ENCODE measurements around the gene EPOP.
A peak's percentile ranks its signal among the peaks of the same experiment; 100 is the strongest.
"Not testable (repeated sequence)": the region's sequence is repeated elsewhere in the genome, so short reads cannot be mapped to it uniquely, and the experiment has no call there.

EPOP gene

DNA sequence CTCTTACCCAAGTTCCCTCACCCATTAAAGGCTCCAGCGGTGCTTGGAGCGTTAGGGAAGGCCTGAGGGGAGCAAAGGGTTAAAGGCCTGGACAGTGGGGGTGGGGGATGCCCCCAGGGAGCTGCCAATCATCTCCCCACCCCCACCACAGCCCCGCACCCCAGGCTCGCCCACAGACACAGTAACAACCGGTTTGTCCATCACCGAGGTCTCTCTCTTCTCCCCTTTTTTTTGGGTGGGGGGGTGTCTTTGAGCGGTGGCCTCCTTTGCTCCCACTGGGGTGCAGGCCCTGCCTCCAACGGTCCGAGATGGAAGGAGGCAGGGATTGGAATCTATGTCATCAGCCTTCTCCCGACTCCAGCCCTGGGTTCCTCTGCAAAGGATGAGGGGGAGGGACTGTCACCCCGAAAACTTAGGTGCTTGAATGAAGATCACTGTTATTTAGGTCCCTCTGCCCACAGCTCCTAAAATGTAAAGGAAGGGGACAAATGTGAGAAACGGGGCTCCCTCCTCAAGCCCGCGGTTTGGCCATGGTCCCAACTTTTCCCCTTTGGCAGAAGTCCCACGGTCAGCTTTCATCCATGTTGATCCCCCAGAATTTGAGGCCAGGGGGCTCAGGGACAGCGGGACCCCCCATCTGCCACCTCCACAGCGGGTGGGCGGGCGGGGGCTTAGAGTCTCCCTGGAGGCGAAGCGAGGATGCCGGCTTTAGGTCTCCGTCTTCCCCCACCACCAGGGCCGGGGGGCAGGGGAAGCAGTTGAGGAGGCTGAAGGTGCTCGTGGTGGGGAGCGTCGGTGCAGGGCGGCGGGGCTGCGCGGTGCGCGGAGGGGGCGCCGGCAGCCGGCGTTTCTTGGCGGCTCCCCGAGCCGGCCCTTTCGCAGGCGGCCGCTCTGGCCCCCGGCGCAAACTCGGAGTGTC is 1.7 kb downstream of the EPOP start:
- no peak for DNase-seq

DNA sequence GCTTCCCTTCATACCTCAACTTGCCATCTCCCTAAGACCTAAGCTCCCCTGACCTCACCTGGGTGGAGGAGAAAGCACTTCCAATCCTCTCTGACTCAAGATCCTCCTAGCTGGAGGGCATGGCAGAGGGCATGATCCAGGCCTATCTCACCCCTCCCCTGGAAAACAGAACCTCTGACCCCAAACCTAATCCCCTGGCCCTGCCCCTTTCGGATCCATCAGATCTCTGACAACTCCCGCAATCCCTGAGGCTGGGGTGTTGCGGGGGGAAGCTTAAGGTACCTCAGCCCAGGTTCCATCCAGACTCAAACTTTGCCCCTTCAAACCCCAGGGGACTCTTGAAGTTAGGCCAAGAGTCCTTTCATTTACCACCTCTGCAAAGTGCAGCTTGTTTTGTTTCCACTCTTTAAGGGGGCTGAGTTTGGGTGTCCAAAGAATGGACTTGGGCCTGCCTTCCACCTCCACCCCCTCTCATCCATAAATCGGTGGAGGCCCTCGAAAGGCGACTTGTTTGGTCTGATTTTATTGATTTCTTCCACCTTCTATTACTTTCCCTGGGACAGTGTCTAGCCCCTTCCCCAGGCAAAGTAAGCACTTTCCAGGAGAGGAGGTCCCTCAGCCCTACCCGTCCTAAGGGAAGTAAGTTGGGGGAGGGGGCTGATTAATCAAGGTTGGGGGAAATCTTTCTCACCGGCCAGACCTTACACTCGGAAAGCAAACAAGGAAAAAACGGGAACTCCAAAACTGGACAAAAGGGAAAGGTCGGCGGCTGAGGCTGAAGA is 2.6 kb downstream of the EPOP start:
- no peak for DNase-seq

DNA sequence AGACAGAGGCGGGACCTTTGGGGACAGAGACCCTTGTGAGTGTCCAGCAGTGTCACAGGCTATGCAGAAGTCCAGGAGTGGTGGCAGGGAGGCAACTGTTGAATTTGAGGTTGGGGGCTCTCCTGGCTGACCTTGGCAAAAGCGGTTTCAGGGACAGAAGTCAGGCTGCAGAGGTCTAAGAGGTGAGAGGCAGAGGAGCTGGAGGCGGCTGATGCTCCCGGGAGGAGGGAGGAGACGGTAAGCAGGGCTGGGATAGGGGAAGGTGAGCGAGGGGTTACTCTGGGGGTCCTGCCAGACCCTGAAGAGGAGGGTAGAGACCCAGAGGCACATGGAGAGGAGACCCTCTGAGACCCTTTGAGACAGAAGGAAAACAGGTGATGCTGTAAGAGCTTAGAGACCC is 5.2 kb downstream of the EPOP start:
- DNase-seq, result no peak

DNA sequence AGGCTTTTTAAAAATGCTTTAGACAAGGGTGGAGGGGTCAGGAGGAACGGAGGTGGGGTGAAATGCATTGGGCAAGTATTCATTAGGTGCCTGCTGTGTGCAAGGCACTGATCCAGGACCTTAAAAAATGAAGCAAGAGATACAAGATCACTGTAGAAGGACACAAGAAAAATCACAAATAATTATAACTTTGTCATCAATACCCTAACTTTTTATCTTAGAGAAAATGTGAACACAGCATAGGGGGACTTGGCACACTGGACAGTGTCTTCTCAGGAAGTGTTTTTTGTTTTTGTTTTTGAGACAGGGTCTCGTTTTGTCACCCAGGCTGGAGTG is 7.0 kb downstream of the EPOP start:
- DNase-seq, result no peak

DNA sequence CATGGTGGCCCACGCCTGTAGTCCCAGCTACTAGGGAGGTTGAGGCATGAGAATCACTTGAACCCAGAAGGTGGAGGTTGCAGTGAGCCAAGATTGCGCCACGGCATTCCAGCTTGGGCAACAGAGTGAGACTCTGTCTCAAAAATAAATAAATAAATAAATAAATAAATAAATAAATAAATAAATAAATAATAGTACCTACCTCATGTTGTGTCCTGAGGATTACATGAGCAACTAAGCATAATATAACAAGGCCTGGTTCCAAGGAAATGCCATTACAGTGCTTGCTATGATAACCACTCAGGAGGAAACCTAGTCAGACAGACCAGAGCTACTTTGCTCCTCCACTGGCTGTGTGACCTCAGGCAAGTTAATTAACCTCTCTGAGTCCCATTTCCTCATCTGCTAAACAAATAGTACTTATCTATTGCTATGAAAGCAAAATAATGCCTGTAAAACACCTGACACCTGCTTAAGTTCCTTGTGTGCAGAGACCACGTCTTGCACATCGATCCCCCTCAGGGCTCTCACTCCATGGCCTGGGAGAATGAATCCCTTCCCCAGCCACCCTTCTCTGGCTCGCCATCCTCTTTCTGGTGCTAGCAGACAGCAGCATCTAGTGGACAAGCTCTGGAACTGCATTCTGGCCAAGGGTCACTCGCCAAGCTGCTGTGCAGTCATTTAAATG is 7.5 kb downstream of the EPOP start:
- peak; percentile 64 for DNase-seq

DNA sequence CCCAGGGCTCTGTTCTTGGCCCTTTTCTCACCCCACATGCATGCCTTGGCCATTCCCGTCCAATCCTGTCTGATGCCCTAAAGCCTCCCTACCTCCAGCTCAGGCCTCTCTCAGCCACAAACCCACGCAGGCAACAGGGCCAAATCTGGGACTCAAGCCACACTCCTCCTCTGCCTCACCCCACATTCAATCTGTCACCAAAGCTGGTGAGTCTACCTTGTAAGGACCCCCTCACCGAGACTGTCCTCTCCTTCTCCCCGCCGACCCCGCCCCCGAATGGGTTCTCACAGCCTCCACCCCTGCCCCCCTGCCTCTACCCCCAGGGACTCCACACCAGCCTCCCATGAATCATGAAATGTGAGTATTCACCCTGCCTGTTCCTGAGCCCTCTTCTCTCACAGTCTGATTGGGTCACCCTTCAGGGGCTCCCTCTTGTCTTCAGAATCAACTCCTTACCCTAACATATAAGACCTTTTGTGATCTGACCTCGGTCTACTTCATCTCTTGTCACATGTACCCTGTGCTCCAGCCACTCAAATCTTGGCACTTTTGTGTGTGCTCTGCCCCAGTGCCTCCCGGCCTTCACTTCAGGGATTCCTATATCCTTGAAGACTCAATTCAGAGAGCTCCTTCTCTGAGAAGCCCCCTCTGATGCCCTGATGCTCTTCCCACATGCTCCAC is 10.7 kb downstream of the EPOP start:
- DNase-seq, result no peak

DNA sequence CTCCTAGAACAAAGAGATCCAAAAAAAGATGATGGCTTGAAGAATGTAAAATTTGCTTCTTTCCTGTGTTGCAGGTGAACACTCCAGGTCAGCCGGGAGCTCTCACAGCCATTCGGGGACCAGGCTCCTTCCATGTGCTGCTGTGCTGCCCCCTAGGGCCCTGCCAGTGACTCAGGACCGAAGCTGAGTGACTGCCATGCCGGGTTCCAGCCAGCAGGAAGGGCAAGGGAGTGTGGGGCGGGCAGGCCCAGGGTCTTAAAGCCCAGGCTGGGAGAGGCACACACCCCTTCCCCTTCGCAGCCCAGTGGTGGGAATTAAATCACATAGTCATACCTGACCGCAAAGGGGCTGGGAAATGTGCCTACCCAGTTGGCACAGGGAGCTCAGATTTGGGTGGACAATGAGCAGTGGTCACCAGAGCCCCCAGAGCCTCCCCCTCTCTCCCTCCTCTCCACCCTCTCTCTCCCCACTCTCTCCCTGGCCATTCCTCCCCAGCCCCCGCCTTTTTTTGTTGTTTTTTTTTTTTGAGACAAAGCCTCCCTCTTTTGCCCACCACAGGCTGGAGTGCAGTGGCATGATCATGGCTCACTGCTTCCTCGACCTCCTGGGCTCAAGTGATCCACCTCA is 11.5 kb downstream of the EPOP start:
- peak; percentile 41 for DNase-seq

DNA sequence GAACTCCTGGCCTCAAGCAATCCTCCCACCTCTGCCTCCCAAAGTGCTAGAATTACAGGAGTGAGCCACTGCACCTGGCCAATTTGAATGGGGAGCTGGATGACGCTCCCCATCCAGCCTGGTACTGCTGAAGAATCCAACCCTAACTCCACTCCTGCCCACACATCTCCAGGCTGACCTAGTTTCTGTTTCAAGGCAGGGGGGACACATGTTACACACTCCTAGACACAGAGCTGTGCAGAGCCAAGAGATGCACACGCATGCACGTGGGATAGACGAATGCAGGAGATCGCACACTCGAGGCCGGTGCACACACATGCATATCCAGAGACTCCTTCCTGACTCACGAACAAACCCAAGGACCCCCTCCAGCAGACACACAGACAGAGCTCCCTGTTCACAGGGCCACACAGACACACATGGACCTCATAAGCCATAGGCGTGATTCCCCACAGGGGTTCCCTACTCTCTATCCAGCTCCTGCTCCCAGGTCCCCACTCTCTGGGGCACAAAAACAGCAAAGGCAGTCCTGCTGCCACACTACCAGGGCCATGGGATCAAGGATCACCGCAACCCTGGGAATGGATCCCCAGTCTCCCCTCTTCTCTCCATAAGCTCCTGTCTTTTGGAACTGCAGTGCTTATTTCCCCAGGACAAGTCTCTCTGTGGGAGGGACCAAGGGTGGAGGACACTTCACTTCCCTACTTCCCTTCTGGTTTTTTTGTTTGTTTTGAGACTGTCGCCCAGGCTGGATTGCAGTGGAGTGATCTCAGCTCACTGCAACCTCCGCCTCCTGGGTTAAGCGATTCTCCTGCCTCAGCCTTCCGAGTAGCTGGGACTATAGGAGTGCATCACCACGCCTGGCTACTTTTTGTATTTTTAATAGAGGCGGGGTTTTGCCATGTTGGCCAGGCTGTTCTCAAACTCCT is 14.4 kb downstream of the EPOP start:
- no peak for DNase-seq

DNA sequence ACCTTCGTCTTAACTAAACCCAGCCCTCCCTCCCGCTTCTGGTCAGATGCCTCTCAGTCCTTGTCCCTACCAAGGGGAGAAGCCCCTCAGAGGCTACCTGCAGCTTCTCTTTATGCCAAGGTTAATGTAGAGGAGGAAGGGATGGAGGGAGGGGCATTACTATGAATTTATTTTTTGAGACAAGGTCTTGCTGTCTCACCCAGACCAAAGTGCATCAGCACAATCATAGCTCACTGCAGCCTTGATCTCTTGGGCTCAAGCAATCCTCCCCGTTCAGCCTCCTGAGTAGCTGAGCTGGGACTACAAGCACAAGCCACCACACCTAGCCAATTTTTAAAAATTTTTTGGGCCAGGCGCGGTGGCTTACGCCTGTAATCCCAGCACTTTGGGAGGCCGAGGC is 15.3 kb downstream of the EPOP start:
- no peak for DNase-seq

DNA sequence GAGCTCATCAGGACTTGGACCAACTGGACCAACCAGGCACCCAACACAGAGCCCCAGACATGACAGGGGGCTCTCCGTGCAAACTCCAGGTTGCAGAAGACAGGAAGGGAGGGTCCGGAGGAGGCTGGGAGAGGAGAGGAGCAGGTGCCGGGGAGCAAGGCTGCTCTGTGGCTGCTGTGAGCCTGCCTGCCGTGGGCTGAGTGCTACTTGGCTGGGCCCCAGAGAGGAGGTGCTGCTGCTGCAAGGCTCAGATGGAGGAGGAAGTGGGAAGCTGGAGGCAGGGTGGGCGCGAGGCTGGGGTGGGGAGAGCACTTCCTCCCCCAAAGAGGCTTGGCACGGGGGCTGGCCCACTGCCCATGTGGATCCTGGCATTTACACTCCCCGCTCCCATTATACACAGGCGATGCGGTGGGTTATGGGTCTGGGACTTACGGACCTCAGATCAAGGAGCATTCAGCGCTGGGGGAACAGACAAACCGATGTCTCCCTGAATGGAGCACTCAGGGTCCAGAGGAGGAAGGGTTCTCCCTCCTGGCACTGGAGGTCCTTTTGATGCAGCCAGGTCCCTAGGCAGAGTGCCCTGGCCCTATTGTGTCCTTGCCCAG is 15.9 kb downstream of the EPOP start:
- no peak for DNase-seq

DNA sequence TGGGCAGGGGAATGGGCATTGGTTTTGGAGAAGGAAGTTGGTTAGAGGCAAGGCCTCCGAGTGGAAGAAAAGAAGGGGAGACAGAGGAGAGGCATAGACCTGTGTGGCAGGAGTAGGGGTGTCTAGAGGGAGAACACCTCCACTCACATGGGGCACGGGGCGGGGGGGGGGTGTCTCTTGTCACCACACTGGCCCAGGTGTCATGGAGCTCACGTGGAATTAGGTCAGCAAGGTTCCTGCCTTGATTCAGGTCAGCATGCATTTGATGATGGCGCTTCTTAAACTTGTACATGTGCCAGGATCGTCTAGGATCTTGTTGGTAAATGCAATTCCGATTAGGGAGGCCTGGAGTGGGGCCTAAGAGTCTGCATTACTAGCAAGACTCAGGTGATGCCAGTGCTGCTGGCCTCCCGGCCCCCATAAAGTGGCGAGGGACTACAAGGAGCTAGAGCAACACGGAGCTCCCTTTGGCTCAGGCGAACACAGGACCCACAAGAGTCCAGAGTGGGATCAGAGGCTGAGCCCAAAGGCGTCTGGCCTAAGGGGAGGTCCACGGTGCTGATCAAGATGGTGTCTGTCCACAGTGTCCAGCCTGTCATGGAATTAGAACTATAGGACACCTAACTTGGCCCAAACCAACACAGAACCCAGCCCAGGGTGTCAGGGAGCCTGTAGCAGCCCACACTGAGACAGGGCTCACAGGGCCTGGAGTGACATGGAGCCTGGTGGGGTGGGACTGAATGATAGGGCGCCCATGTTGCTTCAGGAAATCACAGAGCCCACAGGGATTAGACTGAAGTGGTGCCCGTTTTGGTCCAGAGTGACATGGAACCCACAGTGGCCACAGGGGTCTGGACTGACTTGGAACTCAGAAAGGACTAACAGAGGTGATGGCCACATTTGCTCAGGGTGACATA is 16.7 kb downstream of the EPOP start:
- no peak for DNase-seq

DNA sequence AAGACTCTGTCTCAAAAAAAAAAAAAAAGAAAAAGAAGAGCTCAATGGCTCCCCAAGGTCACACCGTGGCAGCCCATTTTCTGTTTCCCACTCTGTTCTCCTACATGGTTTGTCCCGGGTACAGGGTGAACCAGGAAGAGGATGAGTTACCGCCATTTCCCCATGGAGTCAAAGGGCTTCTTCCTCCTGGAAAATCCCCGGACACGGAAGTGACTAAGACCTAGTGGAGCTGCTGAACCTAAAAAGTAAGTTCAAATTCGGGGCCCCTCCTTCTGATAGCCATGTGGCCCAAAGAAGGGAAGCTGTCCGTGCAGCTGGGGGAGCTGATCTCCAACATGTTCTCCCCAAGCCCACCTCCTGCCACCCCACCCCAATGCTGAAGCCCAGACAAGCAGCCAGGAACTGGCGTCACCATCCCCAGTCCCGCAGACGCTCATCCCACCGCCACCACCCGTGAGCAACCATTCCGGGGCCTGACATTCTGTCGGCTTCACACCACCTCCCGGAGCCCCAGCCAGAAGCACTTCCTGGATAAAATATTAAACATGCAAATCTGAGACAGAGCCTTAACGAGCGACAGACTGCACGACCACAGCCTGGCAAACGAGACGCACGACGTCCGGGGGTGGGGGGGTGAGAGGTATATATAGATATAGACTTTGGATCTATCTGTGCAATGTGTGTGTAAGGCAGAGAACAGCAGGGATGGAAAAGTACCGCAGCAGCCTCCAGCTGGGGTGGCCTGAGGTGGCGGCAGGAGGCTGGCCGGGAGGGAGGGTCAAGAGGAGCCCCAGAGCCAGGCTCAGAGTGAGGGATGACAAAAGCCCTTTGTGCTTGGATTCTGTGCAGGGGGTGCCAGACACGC is 17.6 kb downstream of the EPOP start:
- no peak for DNase-seq

DNA sequence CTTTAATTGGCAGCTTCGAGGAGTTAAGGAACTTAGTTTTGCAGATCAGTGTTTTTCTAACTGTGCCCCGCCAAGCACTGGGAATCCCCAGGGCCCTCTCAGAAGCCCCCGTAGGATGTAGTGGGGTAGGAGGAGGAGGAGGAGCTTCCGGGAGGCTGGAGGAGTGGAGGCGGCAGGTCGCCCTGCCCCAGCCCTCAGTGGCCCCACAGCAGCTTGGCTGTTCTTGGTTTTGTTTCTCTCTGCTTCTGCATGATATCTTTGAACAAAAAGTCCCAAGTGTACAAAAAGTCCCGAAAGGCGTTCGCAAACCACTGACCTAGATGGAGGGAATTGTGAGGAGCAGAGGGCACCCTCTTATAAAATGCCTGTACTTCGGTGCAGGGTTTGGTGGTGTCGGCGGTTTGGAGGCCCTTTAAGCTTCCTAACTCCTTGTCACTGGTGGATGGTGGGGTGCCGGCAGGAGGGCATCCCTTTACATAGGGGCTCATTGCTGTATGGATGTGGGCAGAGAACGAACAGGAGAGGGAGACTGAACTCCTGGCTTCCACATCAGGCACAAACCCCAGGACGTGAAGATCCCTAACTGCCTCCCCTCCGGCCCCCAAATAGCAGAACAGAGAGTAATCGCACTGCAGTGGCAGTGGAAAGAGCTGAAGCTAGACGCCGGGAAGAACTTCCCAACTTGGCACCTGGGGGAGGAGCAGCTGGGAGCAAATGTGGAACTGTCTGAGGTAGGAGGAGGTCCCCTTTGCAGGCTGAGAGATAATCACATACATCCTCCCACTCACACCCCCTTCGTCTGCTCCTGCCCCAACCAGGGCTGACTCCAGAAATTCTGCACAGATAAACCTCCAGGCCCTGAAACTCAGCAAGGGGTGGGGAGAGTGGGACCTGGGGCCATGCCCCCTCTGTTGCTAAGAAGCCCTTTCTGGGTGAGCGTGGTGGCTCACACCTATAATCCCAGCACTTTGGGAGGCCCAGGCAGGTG is 20.1 kb downstream of the EPOP start:
- DNase-seq, result no peak

DNA sequence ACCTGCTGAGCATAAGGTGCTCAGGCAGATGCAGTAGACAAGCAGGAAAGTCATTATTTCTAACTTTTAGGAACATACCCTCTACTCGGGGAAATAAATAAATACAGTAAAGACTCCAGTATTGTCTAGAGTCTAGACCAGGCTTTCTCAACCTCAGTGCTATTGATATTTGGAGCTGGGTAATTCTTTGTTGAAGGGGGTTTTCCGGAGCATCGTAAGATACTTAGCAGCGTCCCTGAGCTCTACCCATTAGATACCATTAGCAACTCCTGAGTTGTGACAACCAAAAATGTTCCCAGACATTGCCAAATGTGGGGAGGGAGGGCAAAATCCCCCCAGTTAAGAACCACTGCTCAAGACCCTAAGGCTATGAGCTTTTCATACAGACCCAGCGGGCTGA is 21.1 kb downstream of the EPOP start:
- no peak for DNase-seq

DNA sequence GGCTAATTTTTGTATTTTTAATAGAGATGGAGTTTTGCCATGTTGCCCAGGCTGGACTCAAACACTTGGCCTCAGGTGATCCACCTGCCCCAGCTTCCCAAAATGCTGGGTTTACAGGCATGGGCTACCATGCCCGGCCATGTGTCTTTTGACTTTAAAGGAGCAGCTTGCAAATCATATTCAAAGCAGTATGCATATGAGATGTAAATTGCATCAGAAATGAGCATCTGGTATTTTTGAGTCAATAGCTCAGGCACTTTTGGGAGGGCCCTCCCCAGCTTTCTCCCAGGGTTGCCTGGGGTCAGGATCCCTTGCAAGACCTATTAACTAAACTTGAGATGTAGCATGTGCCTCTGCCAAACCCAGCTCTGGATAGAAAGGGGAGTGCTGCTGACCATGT is 21.5 kb downstream of the EPOP start:
- no peak for DNase-seq

DNA sequence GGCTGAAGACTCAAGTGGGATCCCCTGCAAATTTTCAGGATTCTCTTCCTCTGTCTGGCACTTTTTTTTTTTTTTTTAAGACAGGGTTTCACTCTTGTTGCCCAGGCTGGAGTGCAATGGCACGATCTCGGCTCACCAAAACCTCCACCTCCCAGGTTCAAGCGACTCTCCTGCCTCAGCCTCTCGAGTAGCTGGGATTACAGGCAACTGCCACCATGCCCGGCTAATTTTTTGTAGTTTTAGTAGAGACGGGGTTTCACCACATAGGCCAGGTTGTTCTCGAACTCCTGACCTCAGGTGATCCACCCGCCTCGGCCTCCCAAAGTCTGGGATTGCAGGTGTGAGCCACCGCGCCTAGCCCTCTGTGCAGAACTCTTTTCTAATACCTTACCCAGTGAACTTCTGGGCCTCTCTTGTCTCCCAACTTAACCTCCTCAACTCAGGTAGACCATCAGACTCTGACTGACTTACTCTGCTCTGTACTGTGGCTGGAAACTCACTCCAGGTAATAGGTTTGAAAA is 24.0 kb downstream of the EPOP start:
- not testable (repeated sequence) for DNase-seq

DNA sequence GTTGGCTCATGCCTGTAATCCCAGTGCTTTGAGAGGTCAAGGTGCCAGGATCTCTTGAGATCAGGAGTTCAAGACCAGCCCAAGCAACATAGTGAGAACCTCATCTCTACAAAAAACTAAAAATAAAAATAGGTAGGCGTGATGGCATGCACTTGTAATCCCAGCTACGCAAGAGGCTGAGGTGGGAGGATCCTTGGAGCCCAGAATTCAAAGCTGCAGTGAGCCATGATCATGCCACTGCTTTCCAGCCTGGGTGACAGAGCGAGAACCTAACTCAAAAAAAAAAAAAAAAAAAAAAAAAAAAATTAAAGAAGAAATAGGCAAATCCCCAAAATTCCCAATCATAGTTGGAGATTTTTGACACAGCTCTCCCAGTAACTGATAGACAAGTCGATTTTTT is 36.8 kb downstream of the EPOP start:
- DNase-seq, result no peak

Measured in fibroblast of upper back skin (primary cell).